HL-60 (cell line): ENCODE measurements around the gene SLC35B2.

Experiments used
- DNase-seq, 2 experiments: peaks; one replicate each; pipeline ENCODE4 v3.0.0-alpha.2; 2010 to 2020; ENCODE audit warnings: low read depth in 1 of 2, low spot score in 1 of 2
- H3K27ac ChIP-seq: fragments of 250-450 bp; sonication (Bioruptor Pico); replicated peaks from 2 replicates; pipeline ENCODE4 v1.5.1; 2020; ENCODE audit warnings: mild to moderate bottlenecking, moderate library complexity
- H3K27me3 ChIP-seq: fragments of 250-450 bp; sonication (Bioruptor Pico); 2 replicates; pipeline ENCODE4 v1.5.1; 2021; ENCODE audit warnings: mild to moderate bottlenecking, moderate library complexity; ENCODE audit not compliant: insufficient read depth, poor library complexity, severe bottlenecking
- H3K4me3 ChIP-seq: replicated peaks from 2 replicates; pipeline ENCODE4 v1.5.1; 2011; ENCODE audit warnings: mild to moderate bottlenecking, control low read depth, low read length; ENCODE audit not compliant: insufficient read depth
- GABPA ChIP-seq: IDR thresholded peaks from 2 replicates; pipeline ENCODE4 v1.6.1; 2012; ENCODE audit warnings: low read depth
- POLR2AphosphoS5 ChIP-seq: IDR thresholded peaks from 2 replicates; pipeline ENCODE4 v1.6.1; 2012; ENCODE audit warnings: low read depth
- SPI1 ChIP-seq: IDR thresholded peaks from 2 replicates; pipeline ENCODE4 v1.6.1; 2012; ENCODE audit warnings: low read depth, mild to moderate bottlenecking, borderline replicate concordance
- TF ChIP-seq, protein P1 (sequence below): IDR thresholded peaks from one replicate; pipeline ENCODE4 v1.5.1; 2011; ENCODE audit warnings: low read length, control low read depth, inconsistent platforms; ENCODE audit not compliant: insufficient read depth
- TF ChIP-seq, protein P2 (sequence below): IDR thresholded peaks from 2 replicates; pipeline ENCODE4 v1.6.1; 2012; ENCODE audit warnings: low read depth; ENCODE audit not compliant: insufficient replicate concordance

SLC35B2 gene

DNA sequence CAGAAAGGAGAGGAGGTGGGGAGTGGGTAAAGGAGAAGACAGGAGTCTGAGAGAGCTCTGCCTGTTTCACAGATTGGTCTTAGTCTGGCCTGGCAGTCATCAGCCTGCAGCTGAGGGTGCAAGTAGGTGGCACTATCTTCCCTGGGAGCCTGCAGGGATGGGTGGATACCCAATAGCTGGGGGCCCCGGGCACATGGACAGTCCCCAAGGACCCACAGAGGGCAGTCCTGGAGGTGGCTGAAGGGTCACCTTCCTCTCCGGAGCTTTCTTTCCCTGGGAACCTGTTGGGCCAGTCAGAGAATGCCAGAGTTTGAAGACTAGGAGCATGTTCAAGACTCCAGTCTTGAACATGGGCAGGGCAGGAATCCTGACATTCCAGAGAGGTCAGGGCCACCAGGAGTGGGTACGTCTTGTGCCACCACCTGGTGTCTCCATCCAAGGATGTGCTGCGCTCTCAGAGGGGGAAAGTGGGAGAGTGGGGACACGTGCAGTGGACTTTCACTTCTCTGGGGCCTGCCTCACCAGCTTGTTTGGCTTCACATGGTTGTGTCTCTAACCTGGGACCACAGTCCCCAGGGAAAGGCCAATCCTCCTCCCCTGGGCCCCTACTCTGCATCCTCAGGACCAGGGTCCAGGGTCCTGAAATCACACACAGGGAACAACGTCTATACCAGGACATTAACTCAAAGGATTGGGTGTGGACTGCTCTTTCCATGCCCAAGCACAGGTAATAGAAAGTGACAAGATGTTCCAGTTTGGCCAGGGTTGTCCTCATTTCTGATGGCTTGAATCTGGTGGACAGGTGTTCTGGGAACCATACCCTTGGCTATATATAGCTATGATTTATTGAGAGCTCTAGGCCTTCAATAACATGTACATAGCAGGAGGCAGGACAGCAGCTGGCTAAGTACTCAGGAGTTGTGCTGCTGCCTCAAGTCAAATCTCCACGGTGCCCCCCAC lies 37.8 kb upstream of the SLC35B2 start:
- TF ChIP-seq, protein P1, sequence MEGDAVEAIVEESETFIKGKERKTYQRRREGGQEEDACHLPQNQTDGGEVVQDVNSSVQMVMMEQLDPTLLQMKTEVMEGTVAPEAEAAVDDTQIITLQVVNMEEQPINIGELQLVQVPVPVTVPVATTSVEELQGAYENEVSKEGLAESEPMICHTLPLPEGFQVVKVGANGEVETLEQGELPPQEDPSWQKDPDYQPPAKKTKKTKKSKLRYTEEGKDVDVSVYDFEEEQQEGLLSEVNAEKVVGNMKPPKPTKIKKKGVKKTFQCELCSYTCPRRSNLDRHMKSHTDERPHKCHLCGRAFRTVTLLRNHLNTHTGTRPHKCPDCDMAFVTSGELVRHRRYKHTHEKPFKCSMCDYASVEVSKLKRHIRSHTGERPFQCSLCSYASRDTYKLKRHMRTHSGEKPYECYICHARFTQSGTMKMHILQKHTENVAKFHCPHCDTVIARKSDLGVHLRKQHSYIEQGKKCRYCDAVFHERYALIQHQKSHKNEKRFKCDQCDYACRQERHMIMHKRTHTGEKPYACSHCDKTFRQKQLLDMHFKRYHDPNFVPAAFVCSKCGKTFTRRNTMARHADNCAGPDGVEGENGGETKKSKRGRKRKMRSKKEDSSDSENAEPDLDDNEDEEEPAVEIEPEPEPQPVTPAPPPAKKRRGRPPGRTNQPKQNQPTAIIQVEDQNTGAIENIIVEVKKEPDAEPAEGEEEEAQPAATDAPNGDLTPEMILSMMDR = no peak
- TF ChIP-seq GABPA (no peak), SPI1 (no peak), POLR2AphosphoS5 (no peak)
- TF ChIP-seq, protein P2, sequence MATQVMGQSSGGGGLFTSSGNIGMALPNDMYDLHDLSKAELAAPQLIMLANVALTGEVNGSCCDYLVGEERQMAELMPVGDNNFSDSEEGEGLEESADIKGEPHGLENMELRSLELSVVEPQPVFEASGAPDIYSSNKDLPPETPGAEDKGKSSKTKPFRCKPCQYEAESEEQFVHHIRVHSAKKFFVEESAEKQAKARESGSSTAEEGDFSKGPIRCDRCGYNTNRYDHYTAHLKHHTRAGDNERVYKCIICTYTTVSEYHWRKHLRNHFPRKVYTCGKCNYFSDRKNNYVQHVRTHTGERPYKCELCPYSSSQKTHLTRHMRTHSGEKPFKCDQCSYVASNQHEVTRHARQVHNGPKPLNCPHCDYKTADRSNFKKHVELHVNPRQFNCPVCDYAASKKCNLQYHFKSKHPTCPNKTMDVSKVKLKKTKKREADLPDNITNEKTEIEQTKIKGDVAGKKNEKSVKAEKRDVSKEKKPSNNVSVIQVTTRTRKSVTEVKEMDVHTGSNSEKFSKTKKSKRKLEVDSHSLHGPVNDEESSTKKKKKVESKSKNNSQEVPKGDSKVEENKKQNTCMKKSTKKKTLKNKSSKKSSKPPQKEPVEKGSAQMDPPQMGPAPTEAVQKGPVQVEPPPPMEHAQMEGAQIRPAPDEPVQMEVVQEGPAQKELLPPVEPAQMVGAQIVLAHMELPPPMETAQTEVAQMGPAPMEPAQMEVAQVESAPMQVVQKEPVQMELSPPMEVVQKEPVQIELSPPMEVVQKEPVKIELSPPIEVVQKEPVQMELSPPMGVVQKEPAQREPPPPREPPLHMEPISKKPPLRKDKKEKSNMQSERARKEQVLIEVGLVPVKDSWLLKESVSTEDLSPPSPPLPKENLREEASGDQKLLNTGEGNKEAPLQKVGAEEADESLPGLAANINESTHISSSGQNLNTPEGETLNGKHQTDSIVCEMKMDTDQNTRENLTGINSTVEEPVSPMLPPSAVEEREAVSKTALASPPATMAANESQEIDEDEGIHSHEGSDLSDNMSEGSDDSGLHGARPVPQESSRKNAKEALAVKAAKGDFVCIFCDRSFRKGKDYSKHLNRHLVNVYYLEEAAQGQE = no peak
- H3K27me3 ChIP-seq = peaks cover 27% of the 10 kb centered on the region

GRCh38 chr6:44292661-44293365 lies 35.5 kb upstream of the SLC35B2 start:
- DNase-seq = no peak
- no peak overlapping the region for H3K4me3 ChIP-seq
- H3K27me3 ChIP-seq = peaks cover 36% of the 10 kb centered on the region
- TF ChIP-seq POLR2AphosphoS5 (no peak), SPI1 (no peak)
- TF ChIP-seq, protein P1 = no peak
- TF ChIP-seq, protein P2 = no peak
- H3K27ac ChIP-seq = no peak overlapping the region

More for the DNA sequence above, 37.8 kb upstream of the SLC35B2 start:
- Histone ChIP-seq H3K4me3 (no peak overlapping the region), H3K27ac (no peak overlapping the region)
- no peak for DNase-seq

DNA sequence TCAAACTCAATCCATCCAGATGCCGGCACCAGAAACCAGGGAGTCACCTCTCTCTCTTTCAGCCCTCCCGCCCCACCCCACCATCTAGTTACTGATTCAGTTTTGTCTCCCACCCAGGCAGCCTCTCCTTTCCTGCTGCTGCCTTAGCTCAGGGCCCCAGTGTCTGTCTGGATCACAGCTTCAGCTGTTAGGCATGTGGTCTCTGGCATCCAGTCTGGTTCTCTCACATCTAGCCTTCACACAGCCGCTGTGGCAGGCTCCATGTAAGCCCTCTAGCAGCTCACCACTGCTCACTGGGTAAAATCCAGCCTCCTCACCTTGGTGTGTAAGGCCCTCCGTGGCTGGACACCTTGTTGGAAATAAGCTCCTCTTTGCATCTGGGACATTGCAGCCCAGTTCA lies 34.5 kb upstream of the SLC35B2 start:
- TF ChIP-seq, protein P2 = no peak
- TF ChIP-seq, protein P1 = no peak
- TF ChIP-seq SPI1 (no peak), GABPA (no peak), POLR2AphosphoS5 (no peak)
- peaks cover 29% of the 10 kb centered on the region for H3K27me3 ChIP-seq

More for the DNA sequence above, 34.5 kb upstream of the SLC35B2 start:
- no peak for DNase-seq
- no peak overlapping the region for H3K4me3 ChIP-seq
- H3K27ac ChIP-seq = no peak overlapping the region
